SK-N-SH (cell line): ENCODE data around the gene ELK1. TPM values are rescaled to one million over a fixed set of nuclear protein-coding genes. Genes with fewer than 3 reads are reported as not detected.

ENCODE experiments used
- CTCF ChIA-PET: fragments of 300-600, 350-600 bp; formaldehyde crosslinking; extraction: SDS; loops from one replicate; lab custom pipeline; 2021; lab: Yijun Ruan, JAX
- POLR2A ChIA-PET: fragments of 350-600 bp; sonication (Branson Sonifier 250); formaldehyde crosslinking; extraction: SDS; loops from one replicate; lab custom pipeline; 2020; ENCODE audit warnings: antibody characterized with exemption, inconsistent platforms; lab: Yijun Ruan, JAX
- DNase-seq: peaks from one replicate; pipeline ENCODE4 v3.0.0; 2012
- H2AFZ ChIP-seq: fragments of 200-600 bp; sonication (generic); 2 replicates; pipeline ENCODE4 v1.8.1; 2016; ENCODE audit warnings: antibody characterized with exemption, mild to moderate bottlenecking, low read depth
- H3F3A ChIP-seq: fragments of 200-600 bp; sonication (generic); replicated peaks from 2 replicates; pipeline ENCODE3; 2016; ENCODE audit warnings: antibody characterized with exemption, mild to moderate bottlenecking; ENCODE audit not compliant: insufficient read depth
- H3K27ac ChIP-seq, 2 experiments: fragments of 200-500 bp in 1 of 2; fragments of 200-600 bp in 1 of 2; sonication (Bioruptor generic) in 1 of 2; sonication (generic), shearing (Covaris generic) in 1 of 2; 2 replicates each; pipeline versions ENCODE4 v1.5.1 to v1.6.1; 2014 to 2016; ENCODE audit warnings: low read depth in 2 of 2, inconsistent platforms in 1 of 2, low read length in 1 of 2, mild to moderate bottlenecking in 1 of 2, mixed read lengths in 1 of 2
- H3K27me3 ChIP-seq: fragments of 200-600 bp; sonication (generic), shearing (Covaris generic); 2 replicates; pipeline ENCODE4 v1.6.1; 2016; ENCODE audit warnings: mixed run types; ENCODE audit not compliant: insufficient read depth
- H3K36me3 ChIP-seq, 2 experiments: fragments of 200-500 bp in 1 of 2; fragments of 200-600 bp in 1 of 2; sonication (Bioruptor generic) in 1 of 2; sonication (generic) in 1 of 2; replicated peaks in 1 of 2; 2 replicates each; pipeline versions ENCODE3 to v1.5.1; 2014 to 2016; ENCODE audit warnings: low read length in 1 of 2, mild to moderate bottlenecking in 1 of 2; ENCODE audit not compliant: insufficient read depth in 2 of 2, control insufficient read depth in 1 of 2
- H3K4me1 ChIP-seq, 2 experiments: fragments of 200-500 bp in 1 of 2; fragments of 200-600 bp in 1 of 2; sonication (Bioruptor generic) in 1 of 2; sonication (generic), shearing (Covaris generic) in 1 of 2; 2 replicates each; pipeline versions ENCODE4 v1.5.1 to v1.6.1; 2014 to 2016; ENCODE audit warnings: low read depth in 1 of 2, low read length in 1 of 2, mixed run types in 1 of 2; ENCODE audit not compliant: insufficient read depth in 2 of 2, control insufficient read depth in 1 of 2
- H3K4me2 ChIP-seq: fragments of 200-600 bp; sonication (generic), shearing (Covaris generic); 2 replicates; pipeline ENCODE4 v1.6.1; 2017; ENCODE audit warnings: mixed run types
- H3K4me3 ChIP-seq, 2 experiments: fragments of 200-500 bp in 1 of 2; fragments of 200-600 bp in 1 of 2; sonication (Bioruptor generic) in 1 of 2; sonication (generic), shearing (Covaris generic) in 1 of 2; 2 replicates each; pipeline versions ENCODE4 v1.5.1 to v1.8.1; 2014 to 2016; ENCODE audit warnings: low read depth in 2 of 2, inconsistent platforms in 1 of 2, low read length in 1 of 2, mild to moderate bottlenecking in 1 of 2, mixed read lengths in 1 of 2, moderate library complexity in 1 of 2
- H3K79me2 ChIP-seq: fragments of 200-600 bp; sonication (generic); 2 replicates; pipeline ENCODE4 v1.8.1; 2017; ENCODE audit warnings: mild to moderate bottlenecking; ENCODE audit not compliant: insufficient read depth
- H3K9ac ChIP-seq: fragments of 200-600 bp; sonication (generic); 2 replicates; pipeline ENCODE4 v1.6.1; 2017; ENCODE audit warnings: mixed run types
- H3K9me2 ChIP-seq: fragments of 200-600 bp; sonication (generic); 2 replicates; pipeline ENCODE4 v1.6.1; 2017; ENCODE audit warnings: mixed run types
- H3K9me3 ChIP-seq: fragments of 200-600 bp; sonication (generic); 2 replicates; pipeline ENCODE4 v1.6.1; 2017; ENCODE audit warnings: mixed run types, mild to moderate bottlenecking, moderate library complexity
- H4K20me1 ChIP-seq: fragments of 200-600 bp; sonication (generic); 2 replicates; pipeline ENCODE4 v1.6.1; 2017; ENCODE audit warnings: mild to moderate bottlenecking, mixed run types; ENCODE audit not compliant: insufficient read depth
- CHD2 ChIP-seq: fragments of 150-350 bp; IDR thresholded peaks from 2 replicates; pipeline ENCODE4 v1.6.1; 2018; ENCODE audit warnings: low read length; ENCODE audit not compliant: partially characterized antibody
- ELF1 ChIP-seq: IDR thresholded peaks from 2 replicates; pipeline ENCODE4 v1.4.0; 2012
- EP300 ChIP-seq, 2 experiments: IDR thresholded peaks; 2 replicates each; pipeline versions ENCODE4 v1.4.0 to v1.6.1; 2012; ENCODE audit warnings: borderline replicate concordance in 1 of 2, low read depth in 1 of 2, low read length in 1 of 2
- FOSL2 ChIP-seq: IDR thresholded peaks from 2 replicates; pipeline ENCODE4 v1.4.0; 2012; ENCODE audit warnings: low read depth, mild to moderate bottlenecking, moderate library complexity, borderline replicate concordance
- FOXJ3 ChIP-seq: sonication (generic); formaldehyde crosslinking; IDR thresholded peaks from 2 replicates; pipeline ENCODE4 v1.5.1; 2020; ENCODE audit warnings: mild to moderate bottlenecking, missing genetic modification reagents
- GATA2 ChIP-seq: sonication (generic); formaldehyde crosslinking; IDR thresholded peaks from 2 replicates; pipeline ENCODE4 v1.5.0; 2020; ENCODE audit warnings: mild to moderate bottlenecking, missing genetic modification reagents
- IRF3 ChIP-seq: fragments of 150-350 bp; IDR thresholded peaks from 2 replicates; pipeline ENCODE4 v1.6.1; 2016; ENCODE audit warnings: mild to moderate bottlenecking, low read depth, low read length
- JUND ChIP-seq: IDR thresholded peaks from 2 replicates; pipeline ENCODE4 v1.4.0; 2012
- MAX ChIP-seq: IDR thresholded peaks from 2 replicates; pipeline ENCODE4 v1.4.0; 2012; ENCODE audit warnings: low read depth
- NFIC ChIP-seq: IDR thresholded peaks from 2 replicates; pipeline ENCODE4 v1.4.0; 2012; ENCODE audit warnings: borderline replicate concordance
- PBX3 ChIP-seq: IDR thresholded peaks from 2 replicates; pipeline ENCODE4; 2012
- SMC3 ChIP-seq: IDR thresholded peaks from 2 replicates; pipeline ENCODE4 v1.6.1; 2012; ENCODE audit warnings: low read depth, low read length, improper control_type of control experiment
- TEAD4 ChIP-seq: IDR thresholded peaks from 2 replicates; pipeline ENCODE4 v1.4.0; 2012; ENCODE audit warnings: mild to moderate bottlenecking, borderline replicate concordance; ENCODE audit not compliant: insufficient read depth
- USF1 ChIP-seq: IDR thresholded peaks from 2 replicates; pipeline ENCODE4 v1.4.0; 2012; ENCODE audit warnings: low read depth, borderline replicate concordance
- USF2 ChIP-seq: fragments of 150-350 bp; IDR thresholded peaks from 2 replicates; pipeline ENCODE4 v1.6.1; 2017; ENCODE audit warnings: antibody characterized with exemption, low read length, low read depth, borderline replicate concordance
- YY1 ChIP-seq: IDR thresholded peaks from 2 replicates; pipeline ENCODE4 v1.4.0; 2012; ENCODE audit warnings: low read depth, mild to moderate bottlenecking
- WGBS: methylation state at CpG from one replicate; pipeline ENCODE4 v1.1.6; 2017; ENCODE audit warnings: low lambda C conversion rate; 5-methylcytosine and 5-hydroxymethylcytosine counted together
- polyA plus RNA-seq, 3 experiments: library from polyadenylated mRNA; depleted of rRNA; stranded (reverse); fragments of >200 nt; gene quantifications; 2 replicates each; pipeline ENCODE4 v1.2.3, GENCODE V29; 2012

Gene ELK1
- polyA plus RNA-seq, 1 of the 3 experiments (the other 2 are of a cell fraction), result 14.6 TPM

GRCh38 chrX:47649271-47649670, 1.1 kb downstream of the ELK1 start:
- WGBS, result 36% methylated on average over 8 of the region's 8 CpGs
- H3K9ac ChIP-seq, result peak overlapping the region; percentile 31; the same call in 1 of the 2 replicates
- CTCF ChIA-PET, result no interaction called here

More at GRCh38 chrX:47649271-47649670, 1.1 kb downstream of the ELK1 start:
- Histone ChIP-seq H3K36me3 (peaks cover 3 to 10% of the 10 kb centered on the region in 2 experiments), H4K20me1 (no peaks in the 10 kb centered on the region), H3K27ac (no peak overlapping the region; a peak in 1 of 4 replicates), H3K79me2 (peaks cover 14% of the 10 kb centered on the region; the same call in 1 of the 2 replicates), H3K4me3 (peak overlapping the region; percentile 49 to 67; a peak in 3 of 4 replicates), H3F3A (no peaks in the 10 kb centered on the region), H3K27me3 (peaks cover 9% of the 10 kb centered on the region; the same call in 1 of the 2 replicates), H2AFZ (no peak overlapping the region), H3K9me3 (no peaks in the 10 kb centered on the region), H3K4me2 (peak overlapping the region; percentile 63), H3K4me1 (peaks cover 4 to 8% of the 10 kb centered on the region in 2 experiments; a peak in 1 of 4 replicates), H3K9me2 (no peaks in the 10 kb centered on the region)
- no peak for DNase-seq
- POLR2A ChIA-PET, result no interaction called here
- TF ChIP-seq SMC3 (no peak), ELF1 (no peak), FOSL2 (no peak), MAX (no peak), FOXJ3 (CRISPR knock-in tag) (no peak), PBX3 (no peak), JUND (no peak), USF1 (no peak), NFIC (no peak), GATA2 (no peak), CHD2 (no peak), EP300 (IDR thresholded peaks at IDR 0.05; ENCODE audit: borderline replicate concordance in 1 of 2, low read depth in 1 of 2, low read length in 1 of 2) (no peak), YY1 (no peak), USF2 (no peak), IRF3 (no peak), TEAD4 (no peak)
